C4-2B (cell line): ENCODE data around the gene DSC2.

ENCODE experiments used
- H3K27ac ChIP-seq: fragments of 450-650 bp; 2 replicates; pipeline ENCODE4 v1.5.1; 2017
- ZFX ChIP-seq: fragments of 450-650 bp; IDR thresholded peaks from 2 replicates; pipeline ENCODE4 v1.6.1; 2017
- TF ChIP-seq, protein P1 (sequence below): fragments of 450-650 bp; conservative IDR thresholded peaks from 2 replicates; pipeline ENCODE4 v1.5.1; 2017; ENCODE audit warnings: mild to moderate bottlenecking

The DSC2 gene

DNA sequence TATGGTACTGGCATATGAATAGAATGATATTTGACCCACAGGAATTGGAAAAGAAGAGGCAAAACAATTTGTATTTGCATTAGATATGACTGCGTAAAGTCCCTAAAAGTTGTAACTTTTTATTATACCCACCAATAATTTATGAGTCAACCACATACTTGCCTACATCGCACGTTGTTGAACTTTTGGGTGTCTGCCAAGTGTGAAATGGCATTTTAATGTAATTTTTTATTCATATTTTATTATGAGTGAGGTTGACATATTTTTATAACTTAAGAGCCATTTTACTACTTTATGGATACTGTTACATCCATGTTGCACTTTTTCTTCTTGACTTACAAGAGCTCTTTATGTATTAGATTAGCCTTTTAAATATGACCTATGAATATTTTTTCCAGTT lies 4.6 kb downstream of the DSC2 start:
- no peak overlapping the region for H3K27ac ChIP-seq
- TF ChIP-seq, protein P1, sequence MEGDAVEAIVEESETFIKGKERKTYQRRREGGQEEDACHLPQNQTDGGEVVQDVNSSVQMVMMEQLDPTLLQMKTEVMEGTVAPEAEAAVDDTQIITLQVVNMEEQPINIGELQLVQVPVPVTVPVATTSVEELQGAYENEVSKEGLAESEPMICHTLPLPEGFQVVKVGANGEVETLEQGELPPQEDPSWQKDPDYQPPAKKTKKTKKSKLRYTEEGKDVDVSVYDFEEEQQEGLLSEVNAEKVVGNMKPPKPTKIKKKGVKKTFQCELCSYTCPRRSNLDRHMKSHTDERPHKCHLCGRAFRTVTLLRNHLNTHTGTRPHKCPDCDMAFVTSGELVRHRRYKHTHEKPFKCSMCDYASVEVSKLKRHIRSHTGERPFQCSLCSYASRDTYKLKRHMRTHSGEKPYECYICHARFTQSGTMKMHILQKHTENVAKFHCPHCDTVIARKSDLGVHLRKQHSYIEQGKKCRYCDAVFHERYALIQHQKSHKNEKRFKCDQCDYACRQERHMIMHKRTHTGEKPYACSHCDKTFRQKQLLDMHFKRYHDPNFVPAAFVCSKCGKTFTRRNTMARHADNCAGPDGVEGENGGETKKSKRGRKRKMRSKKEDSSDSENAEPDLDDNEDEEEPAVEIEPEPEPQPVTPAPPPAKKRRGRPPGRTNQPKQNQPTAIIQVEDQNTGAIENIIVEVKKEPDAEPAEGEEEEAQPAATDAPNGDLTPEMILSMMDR: no peak
- no peak for TF ChIP-seq ZFX

DNA sequence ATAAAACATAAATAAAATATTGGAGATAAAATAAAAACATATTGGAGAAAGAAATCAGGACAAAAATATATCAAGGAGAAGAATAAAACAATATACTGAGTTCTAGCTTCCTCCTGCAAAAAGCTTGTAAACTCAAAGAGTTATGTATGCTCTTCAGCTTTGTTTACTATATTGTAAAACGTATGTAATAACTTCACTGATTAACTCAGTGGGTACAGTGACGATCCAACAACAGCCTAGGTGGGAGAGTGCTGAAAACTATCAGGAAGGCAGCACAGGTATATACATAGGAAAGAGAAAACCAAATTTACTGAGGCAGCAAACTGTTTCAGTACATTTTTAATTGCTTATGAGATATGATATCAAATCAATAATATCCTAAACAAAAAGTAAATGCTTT lies 8.3 kb downstream of the DSC2 start:
- H3K27ac ChIP-seq: no peak overlapping the region
- TF ChIP-seq, protein P1: no peak
- TF ChIP-seq ZFX: no peak

DNA sequence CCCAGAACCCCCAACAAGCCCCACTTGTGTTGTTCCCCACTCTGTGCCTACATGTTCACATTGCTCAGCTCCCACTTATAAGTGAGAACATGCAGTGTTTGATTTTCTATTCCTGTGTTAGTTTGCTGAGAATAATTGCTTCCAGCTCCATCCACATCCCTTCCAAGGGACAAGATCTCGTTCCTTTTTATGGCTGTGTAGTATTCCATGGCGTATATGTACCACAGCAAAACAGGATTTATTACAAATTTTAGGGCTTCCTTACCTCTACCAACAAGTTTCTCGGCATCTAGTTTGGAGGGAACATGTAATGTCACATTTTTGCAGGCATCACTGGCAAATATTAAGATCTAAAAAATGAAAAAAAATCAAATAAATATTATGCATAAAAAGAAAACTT lies 8.9 kb downstream of the DSC2 start:
- TF ChIP-seq ZFX: no peak
- TF ChIP-seq, protein P1: no peak
- no peak overlapping the region for H3K27ac ChIP-seq

DNA sequence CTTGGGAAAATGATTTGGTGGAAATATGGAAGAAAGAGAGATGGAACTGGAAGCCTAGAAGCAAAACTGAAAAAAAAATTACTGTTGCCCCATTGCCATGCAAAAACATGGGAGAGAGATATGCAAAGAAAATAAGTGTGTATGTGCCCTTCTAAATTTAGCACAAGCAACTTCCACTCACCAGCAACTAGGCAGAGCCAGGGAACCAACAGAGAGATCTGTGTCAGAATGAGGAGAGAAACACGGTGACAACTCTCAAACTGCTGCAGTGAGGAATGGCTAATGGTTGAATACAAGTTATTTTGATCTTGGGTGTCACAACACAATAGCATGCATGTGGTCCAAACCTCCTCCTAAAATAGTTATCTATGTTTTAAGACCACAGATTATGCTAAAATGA lies 10.9 kb downstream of the DSC2 start:
- no peak overlapping the region for H3K27ac ChIP-seq
- TF ChIP-seq, protein P1: no peak
- TF ChIP-seq ZFX: no peak

DNA sequence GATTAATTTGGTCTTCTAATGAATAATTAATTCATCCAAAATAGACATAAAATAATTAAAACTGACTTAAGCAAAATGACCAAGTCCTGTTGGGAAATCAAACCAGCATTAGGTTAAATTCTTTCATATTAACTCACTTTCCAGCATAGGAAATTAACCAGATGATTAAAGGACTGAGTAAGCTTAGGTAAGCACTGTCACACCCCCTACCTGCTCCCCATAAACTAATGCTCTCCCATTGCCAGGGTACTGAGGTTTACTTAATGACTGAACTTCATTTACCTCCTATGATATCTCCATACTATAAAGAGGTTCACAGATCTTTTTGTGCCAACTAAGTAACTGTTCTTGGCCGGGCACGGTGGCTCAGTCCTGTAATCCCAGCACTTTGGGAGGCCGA lies 13.7 kb downstream of the DSC2 start:
- H3K27ac ChIP-seq: no peak overlapping the region
- TF ChIP-seq, protein P1: no peak

DNA sequence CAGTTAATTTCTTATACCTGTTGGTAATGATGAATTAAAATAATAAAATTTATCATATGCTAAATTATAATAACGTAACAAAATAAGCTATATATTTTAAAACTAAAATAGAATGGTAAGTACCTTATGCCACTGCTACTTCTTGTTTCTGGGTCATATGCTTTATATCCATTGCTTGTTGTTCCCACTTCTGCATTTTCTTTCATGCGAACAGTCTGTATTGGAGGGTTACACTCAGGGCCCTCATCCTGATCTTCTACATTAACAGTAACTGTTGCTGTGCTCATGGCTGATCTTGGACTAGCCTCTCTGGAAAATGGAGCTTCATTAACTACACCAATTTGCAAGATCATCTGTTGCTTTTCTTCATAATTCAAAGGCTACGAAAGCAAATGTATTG lies 22.2 kb downstream of the DSC2 start:
- no peak overlapping the region for H3K27ac ChIP-seq
- TF ChIP-seq, protein P1: no peak
- no peak for TF ChIP-seq ZFX

DNA sequence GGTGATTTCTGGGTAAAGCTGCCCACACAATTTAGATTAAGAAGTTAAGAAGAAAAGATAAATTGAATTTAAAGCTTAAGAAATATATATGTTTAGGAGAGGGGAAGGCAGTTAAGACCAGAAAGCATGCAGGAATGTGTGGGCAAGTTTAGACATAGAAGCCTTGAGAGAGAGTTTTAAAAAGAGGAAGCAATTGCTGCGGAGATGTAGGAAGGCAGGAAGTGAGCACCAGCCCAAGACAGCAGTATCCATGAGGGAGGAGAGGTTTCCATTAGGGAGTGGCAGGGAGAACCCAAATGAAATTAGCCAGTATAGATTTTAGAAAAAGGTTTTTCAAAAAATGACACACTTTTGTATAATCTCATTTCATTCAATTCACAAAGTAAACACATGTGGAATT lies 24.3 kb downstream of the DSC2 start:
- TF ChIP-seq ZFX: no peak
- TF ChIP-seq, protein P1: no peak

More for the DNA sequence above, 24.3 kb downstream of the DSC2 start:
- no peak overlapping the region for H3K27ac ChIP-seq
